ENCODE results near the gene EVC2.

Gene EVC2

GRCh38 chr4:5664778-5665177 is 43.6 kb downstream of the EVC2 start:
- no peak for DNase-seq

- DNase-seq, result no peak
These were observed 45.8 kb downstream of the EVC2 start for GRCh38 chr4:5662555-5662954.

- DNase-seq, result no peak
These were observed 47.1 kb downstream of the EVC2 start for GRCh38 chr4:5661237-5661636.

- DNase-seq, result no peak
These were observed 48.2 kb downstream of the EVC2 start for GRCh38 chr4:5660185-5660584.

GRCh38 chr4:5658974-5659373 is 49.4 kb downstream of the EVC2 start:
- no peak for DNase-seq

- no peak for DNase-seq
These were observed 51.9 kb downstream of the EVC2 start for GRCh38 chr4:5656415-5656814.

GRCh38 chr4:5654791-5655190 is 53.6 kb downstream of the EVC2 start:
- no peak for DNase-seq

GRCh38 chr4:5651089-5651488 is 57.3 kb downstream of the EVC2 start:
- no peak for DNase-seq

GRCh38 chr4:5650040-5650439 is 58.3 kb downstream of the EVC2 start:
- no peak for DNase-seq

- DNase-seq, result no peak
These were observed 61.0 kb downstream of the EVC2 start for GRCh38 chr4:5647351-5647750.

GRCh38 chr4:5640096-5640495 is 68.3 kb downstream of the EVC2 start:
- DNase-seq, result no peak

GRCh38 chr4:5639556-5639955 is 68.8 kb downstream of the EVC2 start:
- DNase-seq, result no peak

GRCh38 chr4:5638976-5639375 is 69.4 kb downstream of the EVC2 start:
- no peak for DNase-seq

- DNase-seq, result no peak
These were observed 70.0 kb downstream of the EVC2 start for GRCh38 chr4:5638316-5638715.

- no peak for DNase-seq
These were observed 71.3 kb downstream of the EVC2 start for GRCh38 chr4:5636766-5637670.

GRCh38 chr4:5635826-5636195 is 72.5 kb downstream of the EVC2 start:
- DNase-seq, result no peak

- no peak for DNase-seq
These were observed 75.8 kb downstream of the EVC2 start for GRCh38 chr4:5632571-5632970.

- no peak for DNase-seq
These were observed 76.3 kb downstream of the EVC2 start for GRCh38 chr4:5632066-5632440.

GRCh38 chr4:5631352-5632065 is 76.8 kb downstream of the EVC2 start:
- no peak for DNase-seq

- no peak for DNase-seq
These were observed 77.6 kb downstream of the EVC2 start for GRCh38 chr4:5630762-5631161.

GRCh38 chr4:5629542-5629941 is 78.8 kb downstream of the EVC2 start:
- no peak for DNase-seq

GRCh38 chr4:5626913-5627312 is 81.4 kb downstream of the EVC2 start:
- no peak for DNase-seq

GRCh38 chr4:5622596-5622995 is 85.8 kb downstream of the EVC2 start:
- DNase-seq, result no peak

GRCh38 chr4:5619913-5620625 is 88.3 kb downstream of the EVC2 start:
- DNase-seq, result no peak
